MCF 10A (cell line): ENCODE data around the gene GDAP1L1. TPM values are rescaled to one million over a fixed set of nuclear protein-coding genes. Genes with fewer than 3 reads are reported as not detected.

Source experiments
- BruUV-seq: library from RNA; stranded (reverse); fragments of 400-500 nt; replicated peaks from 2 replicates; lab custom pipeline; 2021; lab: Mats Ljungman, UMichigan
- CTCF ChIA-PET: fragments of 300-600 bp; sonication (Branson Sonifier 250); formaldehyde crosslinking; extraction: SDS; loops from one replicate; lab custom pipeline; 2021; ENCODE audit warnings: antibody characterized with exemption, inconsistent platforms; lab: Yijun Ruan, JAX
- POLR2A ChIA-PET: fragments of 300-600, 350-650 bp; sonication (Branson Sonifier 250); formaldehyde crosslinking; extraction: SDS; loops from one replicate; lab custom pipeline; 2020; ENCODE audit warnings: antibody characterized with exemption, inconsistent platforms; lab: Yijun Ruan, JAX
- DNase-seq: peaks from one replicate; pipeline ENCODE4 v3.0.0-alpha.2; 2018; ENCODE audit not compliant: unreplicated experiment
- H3K27ac Mint-ChIP-seq: one replicate; pipeline ENCODE4 v1.8.0; 2022; ENCODE audit warnings: mild to moderate bottlenecking, low read depth, mixed read lengths; ENCODE audit not compliant: unreplicated experiment
- H3K27me3 Mint-ChIP-seq: one replicate; pipeline ENCODE4 v1.8.0; 2022; ENCODE audit warnings: mixed read lengths; ENCODE audit not compliant: insufficient read depth, unreplicated experiment
- H3K36me3 Mint-ChIP-seq: one replicate; pipeline ENCODE4 v1.8.0; 2022; ENCODE audit warnings: mild to moderate bottlenecking, moderate library complexity, mixed read lengths; ENCODE audit not compliant: insufficient read depth, unreplicated experiment
- H3K4me1 Mint-ChIP-seq: one replicate; pipeline ENCODE4 v1.8.0; 2022; ENCODE audit warnings: mixed read lengths; ENCODE audit not compliant: insufficient read depth, unreplicated experiment
- H3K4me3 Mint-ChIP-seq: one replicate; pipeline ENCODE4 v1.8.0; 2022; ENCODE audit warnings: mild to moderate bottlenecking, moderate library complexity, mixed read lengths; ENCODE audit not compliant: unreplicated experiment
- H3K9me3 Mint-ChIP-seq: one replicate; pipeline ENCODE4 v1.8.0; 2022; ENCODE audit warnings: mixed read lengths; ENCODE audit not compliant: unreplicated experiment
- intact Hi-C: fragments of 100-400 bp; cut with micrococcal nuclease; formaldehyde crosslinking; loops from 2 replicates; pipeline ENCODE4 v1.14.1; 2022
- total RNA-seq: library from RNA; stranded (reverse); gene quantifications from 2 replicates; pipeline ENCODE4 v1.2.3, GENCODE V29; 2022
- TF ChIP-seq, protein P1 (sequence below): fragments of 200-600 bp; IDR thresholded peaks from one replicate; pipeline ENCODE4 v1.8.0; 2022; ENCODE audit warnings: antibody characterized with exemption, mild to moderate bottlenecking; ENCODE audit not compliant: unreplicated experiment

GDAP1L1 gene
- total RNA-seq, 1 experiment from 2014 or later: 0.37 TPM

GRCh38 chr20:44251284-44251683, 4.2 kb downstream of the GDAP1L1 start:
- Mint-ChIP-seq H3K4me3 (no peak overlapping the region), H3K9me3 (no peaks in the 10 kb centered on the region), H3K27ac (no peak overlapping the region), H3K36me3 (no peaks in the 10 kb centered on the region), H3K27me3 (peaks cover 10% of the 10 kb centered on the region), H3K4me1 (no peaks in the 10 kb centered on the region)
- POLR2A ChIA-PET: interaction anchor here (0.7 kb wide), 1 partner anchor 573 kb away, joined by 3 read pairs; no protein-coding TSS in a partner anchor
- TF ChIP-seq, protein P1, sequence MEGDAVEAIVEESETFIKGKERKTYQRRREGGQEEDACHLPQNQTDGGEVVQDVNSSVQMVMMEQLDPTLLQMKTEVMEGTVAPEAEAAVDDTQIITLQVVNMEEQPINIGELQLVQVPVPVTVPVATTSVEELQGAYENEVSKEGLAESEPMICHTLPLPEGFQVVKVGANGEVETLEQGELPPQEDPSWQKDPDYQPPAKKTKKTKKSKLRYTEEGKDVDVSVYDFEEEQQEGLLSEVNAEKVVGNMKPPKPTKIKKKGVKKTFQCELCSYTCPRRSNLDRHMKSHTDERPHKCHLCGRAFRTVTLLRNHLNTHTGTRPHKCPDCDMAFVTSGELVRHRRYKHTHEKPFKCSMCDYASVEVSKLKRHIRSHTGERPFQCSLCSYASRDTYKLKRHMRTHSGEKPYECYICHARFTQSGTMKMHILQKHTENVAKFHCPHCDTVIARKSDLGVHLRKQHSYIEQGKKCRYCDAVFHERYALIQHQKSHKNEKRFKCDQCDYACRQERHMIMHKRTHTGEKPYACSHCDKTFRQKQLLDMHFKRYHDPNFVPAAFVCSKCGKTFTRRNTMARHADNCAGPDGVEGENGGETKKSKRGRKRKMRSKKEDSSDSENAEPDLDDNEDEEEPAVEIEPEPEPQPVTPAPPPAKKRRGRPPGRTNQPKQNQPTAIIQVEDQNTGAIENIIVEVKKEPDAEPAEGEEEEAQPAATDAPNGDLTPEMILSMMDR: no peak
- intact Hi-C loops: no loop called here
- CTCF ChIA-PET: interaction anchor here (0.9 kb wide), 1 partner anchor 169 kb away, joined by 3 read pairs; no protein-coding TSS in a partner anchor
- BruUV-seq: no TSS peak
- no peak for DNase-seq

- CTCF ChIA-PET: interaction anchor here (0.8 to 1.2 kb wide), 5 partner anchors 14 to 58 kb away, joined by 3 to 5 read pairs (median 4); no protein-coding TSS in a partner anchor
These were observed 6.4 kb downstream of the GDAP1L1 start for GRCh38 chr20:44253528-44253927.

GRCh38 chr20:44254073-44254472, 7.0 kb downstream of the GDAP1L1 start:
- H3K36me3 Mint-ChIP-seq: no peaks in the 10 kb centered on the region
- TF ChIP-seq, protein P1: no peak
- intact Hi-C loops: no loop called here

More at GRCh38 chr20:44253528-44253927, 6.4 kb downstream of the GDAP1L1 start:
- DNase-seq: no peak
- TF ChIP-seq, protein P1: no peak
- intact Hi-C loops: no loop called here
- no peaks in the 10 kb centered on the region for H3K4me1 Mint-ChIP-seq
- H3K27me3 Mint-ChIP-seq: peaks cover 5% of the 10 kb centered on the region
- no peak overlapping the region for H3K27ac Mint-ChIP-seq
- POLR2A ChIA-PET: no interaction called here
- no TSS peak for BruUV-seq
- no peaks in the 10 kb centered on the region for H3K36me3 Mint-ChIP-seq
- H3K4me3 Mint-ChIP-seq: no peak overlapping the region
- H3K9me3 Mint-ChIP-seq: no peaks in the 10 kb centered on the region

DNA sequence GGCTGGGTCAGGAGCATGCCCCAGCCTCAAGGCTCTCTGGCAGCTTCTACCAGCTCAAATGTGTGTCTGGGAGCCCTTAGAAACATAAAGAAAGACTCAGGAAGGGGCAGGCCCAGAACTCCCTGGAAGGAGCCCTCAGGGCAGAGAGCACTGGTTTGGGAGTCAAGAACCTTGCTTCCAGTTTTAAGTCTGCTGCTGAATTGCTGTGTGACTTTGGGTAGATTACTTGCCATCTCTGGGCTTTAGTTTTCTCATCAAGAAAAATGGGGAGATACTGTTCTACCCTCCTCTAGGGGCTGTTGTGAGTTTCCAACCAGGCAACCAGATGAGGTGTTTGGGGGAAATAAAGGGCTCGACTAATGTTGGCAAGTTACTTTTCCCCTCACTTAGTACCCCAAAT, 8.8 kb downstream of the GDAP1L1 start:
- no TSS peak for BruUV-seq
- CTCF ChIA-PET: interaction anchor here (1.1 kb wide), 1 partner anchor 39 kb away, joined by 4 read pairs; no protein-coding TSS in a partner anchor
- Mint-ChIP-seq H3K9me3 (no peaks in the 10 kb centered on the region), H3K27ac (no peak overlapping the region), H3K27me3 (peaks cover 22% of the 10 kb centered on the region), H3K36me3 (no peaks in the 10 kb centered on the region), H3K4me1 (no peaks in the 10 kb centered on the region), H3K4me3 (no peak overlapping the region)
- intact Hi-C loops: no loop called here
- TF ChIP-seq, protein P1: no peak
- POLR2A ChIA-PET: no interaction called here
- no peak for DNase-seq

More at GRCh38 chr20:44254073-44254472, 7.0 kb downstream of the GDAP1L1 start:
- no peak for DNase-seq
- BruUV-seq: no TSS peak
- Mint-ChIP-seq H3K4me3 (no peak overlapping the region), H3K27ac (no peak overlapping the region), H3K9me3 (no peaks in the 10 kb centered on the region), H3K27me3 (peaks cover 11% of the 10 kb centered on the region), H3K4me1 (no peaks in the 10 kb centered on the region)
- CTCF ChIA-PET: interaction anchor here (0.8 to 1.3 kb wide), 6 partner anchors 15 to 202 kb away, joined by 3 to 7 read pairs (median 4); partner anchors contain the start of gene FITM2
- POLR2A ChIA-PET: no interaction called here
